Measurements from ENCODE around the gene ASNSD1. TPM values are rescaled to one million over a fixed set of nuclear protein-coding genes. Genes with fewer than 3 reads are reported as not detected.

ASNSD1 gene
- total and polyA plus RNA-seq, 2 donors (not counting 1 experiment from before 2014, with no cell fraction given) = 13.0 to 29.8 TPM

DNA sequence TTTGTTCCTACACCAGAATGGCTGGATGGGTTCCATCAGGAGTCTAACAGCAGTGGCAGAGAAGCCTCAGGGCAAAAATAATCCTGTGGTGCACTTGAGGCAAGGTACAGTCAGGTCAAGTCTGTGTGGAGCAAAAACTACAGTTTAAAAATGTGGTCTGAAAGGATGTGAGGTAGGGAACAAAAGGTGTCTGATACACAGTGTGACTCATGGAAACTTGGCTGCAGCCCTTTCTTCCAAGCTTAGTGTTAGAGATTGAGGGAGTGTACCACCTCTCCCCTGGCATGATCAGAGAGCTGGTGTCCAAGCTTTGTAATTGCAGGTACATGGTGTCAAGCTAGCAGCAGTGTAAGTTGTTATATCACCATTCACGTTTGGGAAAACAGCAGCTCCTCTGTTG, 22.1 kb downstream of the ASNSD1 start:
- H3K4me1 ChIP-seq (ENCODE audit: control insufficient read depth in 2 of 2, insufficient read depth in 2 of 2, low read length in 2 of 2) = peaks cover 26 to 27% of the 10 kb centered on the region in 2 donors
- no peak overlapping the region for H3K27ac ChIP-seq (ENCODE audit: low read length in 2 of 2)
- intact Hi-C loops (cut with micrococcal nuclease) = no loop called here
- no peak overlapping the region for H3K27ac Mint-ChIP-seq
- no peak for ATAC-seq (ENCODE audit: low read depth)
- H3K4me2 ChIP-seq (replicated peaks; ENCODE audit: low read depth, low read length, poor library complexity, severe bottlenecking) = no peak overlapping the region
- H4K20me1 ChIP-seq (ENCODE audit: control insufficient read depth, insufficient read depth, low read length, poor library complexity, severe bottlenecking) = no peaks in the 10 kb centered on the region
- H3K4me3 Mint-ChIP-seq = no peak overlapping the region
- CTCF ChIA-PET = interaction anchor here (0.6 to 1.4 kb wide), 4 partner anchors 10 to 69 kb away, joined by 3 to 7 read pairs (median 4); no protein-coding TSS in a partner anchor
- H3K36me3 ChIP-seq (replicated peaks in 1 of 2; ENCODE audit: control extremely low read depth in 1 of 2, control insufficient read depth in 1 of 2, extremely low read depth in 1 of 2, insufficient read depth in 2 of 2, low read length in 1 of 2) = no peaks in the 10 kb centered on the region
- no peaks in the 10 kb centered on the region for H3K27me3 ChIP-seq (replicated peaks in 1 of 4; ENCODE audit: control extremely low read depth in 1 of 4, control insufficient read depth in 3 of 4, insufficient read depth in 4 of 4, low read length in 3 of 4)
- H3K4me3 ChIP-seq (ENCODE audit: control extremely low read depth in 1 of 5, extremely low read depth in 1 of 5, insufficient read depth in 1 of 5, low read depth in 2 of 5, low read length in 4 of 5) = no peak overlapping the region
- TF ChIP-seq, protein P1, sequence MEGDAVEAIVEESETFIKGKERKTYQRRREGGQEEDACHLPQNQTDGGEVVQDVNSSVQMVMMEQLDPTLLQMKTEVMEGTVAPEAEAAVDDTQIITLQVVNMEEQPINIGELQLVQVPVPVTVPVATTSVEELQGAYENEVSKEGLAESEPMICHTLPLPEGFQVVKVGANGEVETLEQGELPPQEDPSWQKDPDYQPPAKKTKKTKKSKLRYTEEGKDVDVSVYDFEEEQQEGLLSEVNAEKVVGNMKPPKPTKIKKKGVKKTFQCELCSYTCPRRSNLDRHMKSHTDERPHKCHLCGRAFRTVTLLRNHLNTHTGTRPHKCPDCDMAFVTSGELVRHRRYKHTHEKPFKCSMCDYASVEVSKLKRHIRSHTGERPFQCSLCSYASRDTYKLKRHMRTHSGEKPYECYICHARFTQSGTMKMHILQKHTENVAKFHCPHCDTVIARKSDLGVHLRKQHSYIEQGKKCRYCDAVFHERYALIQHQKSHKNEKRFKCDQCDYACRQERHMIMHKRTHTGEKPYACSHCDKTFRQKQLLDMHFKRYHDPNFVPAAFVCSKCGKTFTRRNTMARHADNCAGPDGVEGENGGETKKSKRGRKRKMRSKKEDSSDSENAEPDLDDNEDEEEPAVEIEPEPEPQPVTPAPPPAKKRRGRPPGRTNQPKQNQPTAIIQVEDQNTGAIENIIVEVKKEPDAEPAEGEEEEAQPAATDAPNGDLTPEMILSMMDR (IDR thresholded peaks at IDR 0.05) = no peak
- no peak for TF ChIP-seq EZH2 (IDR thresholded peaks at IDR 0.05; ENCODE audit: borderline replicate concordance, insufficient read depth, low read depth, low read length, poor library complexity, severe bottlenecking)
- peaks cover 33% of the 10 kb centered on the region for H3K4me1 Mint-ChIP-seq
- peaks cover 71% of the 10 kb centered on the region for H3K79me2 ChIP-seq (ENCODE audit: control insufficient read depth, insufficient read depth, low read length)
- no peak overlapping the region for H2AFZ ChIP-seq (ENCODE audit: insufficient read depth, low read depth, low read length, poor library complexity, severe bottlenecking)
- H3K9me3 Mint-ChIP-seq (ENCODE audit: insufficient read depth) = peaks cover 2% of the 10 kb centered on the region
- H3K9me3 ChIP-seq (ENCODE audit: control extremely low read depth in 1 of 3, control insufficient read depth in 2 of 3, insufficient read depth in 1 of 3, low read length in 2 of 3) = peaks cover 0 to 2% (median 0%) of the 10 kb centered on the region in 3 donors
- no peak overlapping the region for H3K9ac ChIP-seq (ENCODE audit: low read length)
- POLR2A ChIA-PET = no interaction called here
- 89% methylated on average over 1 of the region's 1 CpG for WGBS (ENCODE audit: insufficient coverage)
- no peaks in the 10 kb centered on the region for H3K27me3 Mint-ChIP-seq
- DNase-seq = no peak

DNA sequence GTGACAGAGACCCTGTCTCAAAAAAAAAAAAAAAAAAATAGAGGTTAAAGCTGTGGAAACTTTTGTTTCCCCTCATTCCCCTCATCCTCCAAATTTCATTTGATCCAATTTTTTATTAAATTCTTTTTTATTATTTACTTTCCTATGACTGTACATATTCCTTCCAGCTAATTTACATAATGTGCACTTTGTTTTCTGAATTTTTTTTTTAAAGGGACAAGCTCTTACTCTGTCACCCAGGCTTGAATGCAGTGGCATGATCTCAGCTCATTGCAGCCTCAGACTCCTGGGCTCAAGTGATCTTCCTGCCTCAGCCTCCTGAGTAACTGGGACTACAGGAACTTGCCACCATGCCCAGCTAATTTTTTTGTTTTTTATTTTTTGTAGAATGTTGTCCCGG, 23.6 kb downstream of the ASNSD1 start:
- ATAC-seq (ENCODE audit: low read depth) = no peak
- Mint-ChIP-seq H3K4me3 (no peak overlapping the region), H3K27me3 (no peaks in the 10 kb centered on the region), H3K4me1 (peaks cover 22% of the 10 kb centered on the region), H3K9me3 (ENCODE audit: insufficient read depth) (no peaks in the 10 kb centered on the region), H3K27ac (no peak overlapping the region)
- Histone ChIP-seq H3K4me3 (ENCODE audit: control extremely low read depth in 1 of 5, extremely low read depth in 1 of 5, insufficient read depth in 1 of 5, low read depth in 2 of 5, low read length in 4 of 5) (no peak overlapping the region), H3K9ac (ENCODE audit: low read length) (no peak overlapping the region), H3K27me3 (replicated peaks in 1 of 4; ENCODE audit: control extremely low read depth in 1 of 4, control insufficient read depth in 3 of 4, insufficient read depth in 4 of 4, low read length in 3 of 4) (no peaks in the 10 kb centered on the region), H2AFZ (ENCODE audit: insufficient read depth, low read depth, low read length, poor library complexity, severe bottlenecking) (no peak overlapping the region), H3K4me1 (ENCODE audit: control insufficient read depth in 2 of 2, insufficient read depth in 2 of 2, low read length in 2 of 2) (peaks cover 19 to 20% of the 10 kb centered on the region in 2 donors), H3K27ac (ENCODE audit: low read length in 2 of 2) (no peak overlapping the region), H3K36me3 (replicated peaks in 1 of 2; ENCODE audit: control extremely low read depth in 1 of 2, control insufficient read depth in 1 of 2, extremely low read depth in 1 of 2, insufficient read depth in 2 of 2, low read length in 1 of 2) (no peaks in the 10 kb centered on the region), H3K4me2 (replicated peaks; ENCODE audit: low read depth, low read length, poor library complexity, severe bottlenecking) (no peak overlapping the region), H3K79me2 (ENCODE audit: control insufficient read depth, insufficient read depth, low read length) (peaks cover 56% of the 10 kb centered on the region), H3K9me3 (ENCODE audit: control extremely low read depth in 1 of 3, control insufficient read depth in 2 of 3, insufficient read depth in 1 of 3, low read length in 2 of 3) (no peaks in the 10 kb centered on the region), H4K20me1 (ENCODE audit: control insufficient read depth, insufficient read depth, low read length, poor library complexity, severe bottlenecking) (no peaks in the 10 kb centered on the region)
- TF ChIP-seq EZH2 (IDR thresholded peaks at IDR 0.05; ENCODE audit: borderline replicate concordance, insufficient read depth, low read depth, low read length, poor library complexity, severe bottlenecking) = no peak
- TF ChIP-seq, protein P1 (IDR thresholded peaks at IDR 0.05) = no peak
- CTCF ChIA-PET = interaction anchor here (0.7 to 1.6 kb wide), 6 partner anchors 10 to 66 kb away, joined by 3 to 8 read pairs (median 4); no protein-coding TSS in a partner anchor
- DNase-seq = no peak
- POLR2A ChIA-PET = no interaction called here
- WGBS (ENCODE audit: insufficient coverage) = no CpG with 5 or more reads among the region's 1 CpG
- intact Hi-C loops (cut with micrococcal nuclease) = no loop called here

Measured in B cell (primary cell).